Measurements from ENCODE around the gene NGF. TPM values are rescaled to one million over a fixed set of nuclear protein-coding genes. Genes with fewer than 3 reads are reported as not detected.

Gene NGF
- total RNA-seq, 4 donors from 2014 or later, result not detected

DNA sequence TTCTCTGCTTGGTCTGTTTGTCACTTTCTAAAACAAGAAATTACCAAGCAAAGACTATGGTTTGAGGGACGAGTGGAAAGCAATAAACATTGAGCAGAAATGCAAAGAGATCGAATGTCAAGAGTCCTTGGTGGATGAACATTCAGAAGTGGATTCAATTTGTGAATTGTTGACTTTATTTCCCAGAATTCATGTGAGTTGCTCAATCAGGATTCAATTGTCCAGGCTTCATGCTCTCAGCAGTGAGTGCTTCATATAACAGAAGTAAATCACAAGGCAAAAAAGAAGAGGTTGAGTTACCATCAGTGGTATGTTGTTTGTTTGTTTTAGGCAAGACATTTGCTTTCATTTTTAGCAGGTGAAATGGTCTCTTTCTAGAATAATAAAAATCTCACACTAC, 31.9 kb downstream of the NGF start:
- no peaks in the 10 kb centered on the region for H3K27me3 ChIP-seq
- no peak for TF ChIP-seq POLR2A (IDR thresholded peaks at IDR 0.05)
- TF ChIP-seq, protein P1, sequence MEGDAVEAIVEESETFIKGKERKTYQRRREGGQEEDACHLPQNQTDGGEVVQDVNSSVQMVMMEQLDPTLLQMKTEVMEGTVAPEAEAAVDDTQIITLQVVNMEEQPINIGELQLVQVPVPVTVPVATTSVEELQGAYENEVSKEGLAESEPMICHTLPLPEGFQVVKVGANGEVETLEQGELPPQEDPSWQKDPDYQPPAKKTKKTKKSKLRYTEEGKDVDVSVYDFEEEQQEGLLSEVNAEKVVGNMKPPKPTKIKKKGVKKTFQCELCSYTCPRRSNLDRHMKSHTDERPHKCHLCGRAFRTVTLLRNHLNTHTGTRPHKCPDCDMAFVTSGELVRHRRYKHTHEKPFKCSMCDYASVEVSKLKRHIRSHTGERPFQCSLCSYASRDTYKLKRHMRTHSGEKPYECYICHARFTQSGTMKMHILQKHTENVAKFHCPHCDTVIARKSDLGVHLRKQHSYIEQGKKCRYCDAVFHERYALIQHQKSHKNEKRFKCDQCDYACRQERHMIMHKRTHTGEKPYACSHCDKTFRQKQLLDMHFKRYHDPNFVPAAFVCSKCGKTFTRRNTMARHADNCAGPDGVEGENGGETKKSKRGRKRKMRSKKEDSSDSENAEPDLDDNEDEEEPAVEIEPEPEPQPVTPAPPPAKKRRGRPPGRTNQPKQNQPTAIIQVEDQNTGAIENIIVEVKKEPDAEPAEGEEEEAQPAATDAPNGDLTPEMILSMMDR (IDR thresholded peaks at IDR 0.05), result no peak
- no peaks in the 10 kb centered on the region for H3K4me1 ChIP-seq
- H3K4me3 ChIP-seq, result no peak overlapping the region
- no peaks in the 10 kb centered on the region for H3K9me3 ChIP-seq
- H3K27ac ChIP-seq, result no peak overlapping the region
- DNase-seq, result no peak
- H3K36me3 ChIP-seq, result no peaks in the 10 kb centered on the region

- Histone ChIP-seq H3K27ac (no peak overlapping the region), H3K4me1 (no peaks in the 10 kb centered on the region), H3K4me3 (no peak overlapping the region), H3K36me3 (no peaks in the 10 kb centered on the region), H3K27me3 (no peaks in the 10 kb centered on the region), H3K9me3 (no peaks in the 10 kb centered on the region)
- no peak for DNase-seq
- no peak for TF ChIP-seq POLR2A (IDR thresholded peaks at IDR 0.05)
- TF ChIP-seq, protein P1 (IDR thresholded peaks at IDR 0.05), result no peak
Measured at GRCh38 chr1:115303364-115303763, 34.7 kb downstream of the NGF start.

- no peak for TF ChIP-seq POLR2A (IDR thresholded peaks at IDR 0.05)
- TF ChIP-seq, protein P1 (IDR thresholded peaks at IDR 0.05), result no peak
Measured at GRCh38 chr1:115302390-115302961, 35.6 kb downstream of the NGF start.

GRCh38 chr1:115301438-115302020, 36.5 kb downstream of the NGF start:
- Histone ChIP-seq H3K9me3 (no peaks in the 10 kb centered on the region), H3K27me3 (no peaks in the 10 kb centered on the region), H3K4me3 (no peak overlapping the region), H3K4me1 (no peaks in the 10 kb centered on the region), H3K27ac (no peak overlapping the region), H3K36me3 (no peaks in the 10 kb centered on the region)
- TF ChIP-seq, protein P1 (IDR thresholded peaks at IDR 0.05), result no peak
- no peak for TF ChIP-seq POLR2A (IDR thresholded peaks at IDR 0.05)
- no peak for DNase-seq

More at GRCh38 chr1:115302390-115302961, 35.6 kb downstream of the NGF start:
- Histone ChIP-seq H3K27me3 (no peaks in the 10 kb centered on the region), H3K4me1 (no peaks in the 10 kb centered on the region), H3K27ac (no peak overlapping the region), H3K4me3 (no peak overlapping the region), H3K36me3 (no peaks in the 10 kb centered on the region), H3K9me3 (no peaks in the 10 kb centered on the region)
- no peak for DNase-seq

DNA sequence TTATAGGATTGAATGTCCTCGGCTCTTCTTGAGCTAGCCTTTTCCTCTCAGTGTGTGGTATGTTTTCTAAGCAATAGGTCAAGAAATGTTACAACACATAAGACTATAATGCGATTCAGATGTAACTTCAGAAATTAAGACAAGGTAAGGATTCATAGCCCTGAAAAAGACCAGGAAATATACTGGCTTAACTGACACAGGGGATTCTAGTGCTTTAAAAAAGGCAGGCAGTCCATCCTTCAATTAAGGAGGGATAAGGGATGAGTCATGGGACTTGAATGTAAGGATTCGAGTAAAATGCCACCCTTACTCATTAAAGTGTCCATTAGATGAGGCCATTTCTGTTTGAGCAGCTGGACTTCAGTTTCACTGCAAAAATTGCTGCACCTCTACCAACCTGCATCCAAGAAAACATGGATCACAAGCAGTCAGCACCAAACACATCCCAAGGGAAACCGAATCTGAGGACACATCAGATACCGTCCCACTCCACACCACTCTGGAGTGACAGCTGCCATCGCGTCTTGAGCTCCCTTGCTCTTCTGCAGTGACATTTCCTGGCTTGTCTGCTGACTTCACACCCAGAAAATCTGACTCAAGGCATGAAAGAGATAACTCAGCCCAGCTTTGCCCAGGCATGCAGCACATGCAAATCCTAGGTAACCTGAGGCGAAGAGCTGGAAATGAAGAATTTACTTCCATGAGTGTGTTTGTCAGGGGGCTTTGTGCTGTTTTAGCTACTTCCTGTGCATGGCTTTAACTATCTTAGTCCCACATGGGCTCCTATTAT, 37.8 kb downstream of the NGF start:
- no peak for DNase-seq
- no peaks in the 10 kb centered on the region for H3K27me3 ChIP-seq
- H3K36me3 ChIP-seq, result no peaks in the 10 kb centered on the region
- H3K4me1 ChIP-seq, result no peaks in the 10 kb centered on the region
- no peaks in the 10 kb centered on the region for H3K9me3 ChIP-seq
- H3K4me3 ChIP-seq, result no peak overlapping the region
- TF ChIP-seq POLR2A (IDR thresholded peaks at IDR 0.05), result no peak
- TF ChIP-seq, protein P1 (IDR thresholded peaks at IDR 0.05), result no peak
- H3K27ac ChIP-seq, result no peak overlapping the region
